NAMALWA (cell line): Measurements from ENCODE around the gene ANAPC2.
A peak's percentile ranks its signal among the peaks of the same experiment; 100 is the strongest.

Source experiments
- DNase-seq: peaks from one replicate; pipeline ENCODE4 v3.0.0-alpha.2; 2015; ENCODE audit warnings: low spot score

Gene ANAPC2, protein sequence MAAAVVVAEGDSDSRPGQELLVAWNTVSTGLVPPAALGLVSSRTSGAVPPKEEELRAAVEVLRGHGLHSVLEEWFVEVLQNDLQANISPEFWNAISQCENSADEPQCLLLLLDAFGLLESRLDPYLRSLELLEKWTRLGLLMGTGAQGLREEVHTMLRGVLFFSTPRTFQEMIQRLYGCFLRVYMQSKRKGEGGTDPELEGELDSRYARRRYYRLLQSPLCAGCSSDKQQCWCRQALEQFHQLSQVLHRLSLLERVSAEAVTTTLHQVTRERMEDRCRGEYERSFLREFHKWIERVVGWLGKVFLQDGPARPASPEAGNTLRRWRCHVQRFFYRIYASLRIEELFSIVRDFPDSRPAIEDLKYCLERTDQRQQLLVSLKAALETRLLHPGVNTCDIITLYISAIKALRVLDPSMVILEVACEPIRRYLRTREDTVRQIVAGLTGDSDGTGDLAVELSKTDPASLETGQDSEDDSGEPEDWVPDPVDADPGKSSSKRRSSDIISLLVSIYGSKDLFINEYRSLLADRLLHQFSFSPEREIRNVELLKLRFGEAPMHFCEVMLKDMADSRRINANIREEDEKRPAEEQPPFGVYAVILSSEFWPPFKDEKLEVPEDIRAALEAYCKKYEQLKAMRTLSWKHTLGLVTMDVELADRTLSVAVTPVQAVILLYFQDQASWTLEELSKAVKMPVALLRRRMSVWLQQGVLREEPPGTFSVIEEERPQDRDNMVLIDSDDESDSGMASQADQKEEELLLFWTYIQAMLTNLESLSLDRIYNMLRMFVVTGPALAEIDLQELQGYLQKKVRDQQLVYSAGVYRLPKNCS

DNA sequence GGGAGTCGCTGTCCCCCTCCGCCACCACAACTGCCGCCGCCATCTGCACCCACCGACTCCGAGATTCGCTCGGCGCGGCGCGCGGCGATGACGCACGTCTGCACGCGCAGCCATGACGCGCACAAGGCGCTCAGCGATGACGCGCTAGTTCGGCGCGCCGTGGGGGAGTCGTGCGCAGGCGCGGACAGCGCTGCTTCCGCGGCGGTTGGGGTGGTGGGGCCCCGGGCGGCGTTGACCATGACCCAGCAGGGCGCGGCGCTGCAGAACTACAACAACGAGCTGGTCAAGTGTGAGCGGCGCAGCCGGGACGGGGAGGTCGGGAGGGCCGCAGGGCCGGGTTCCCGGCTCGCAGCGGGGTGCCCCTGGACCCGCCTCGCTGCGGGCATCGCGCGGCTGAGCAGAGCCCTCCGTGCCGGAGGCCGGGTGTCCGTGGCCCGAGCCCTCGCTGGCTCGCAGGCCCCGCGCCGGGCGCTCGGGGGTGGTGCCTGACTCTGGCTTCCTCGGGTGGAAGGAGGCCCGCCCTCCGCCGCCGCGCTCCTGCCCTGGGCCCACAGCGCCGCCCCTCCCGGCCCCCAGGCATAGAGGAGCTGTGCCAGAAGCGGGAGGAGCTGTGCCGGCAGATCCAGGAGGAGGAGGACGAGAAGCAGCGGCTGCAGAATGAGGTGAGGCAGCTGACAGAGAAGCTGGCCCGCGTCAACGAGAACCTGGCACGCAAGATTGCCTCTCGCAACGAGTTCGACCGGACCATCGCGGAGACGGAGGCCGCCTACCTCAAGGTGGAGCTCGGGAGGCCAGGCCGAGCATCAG lies at the start of gene ANAPC2, which contains the start of gene SSNA1:
Gene ANAPC2 (minus strand): TSS at position 71 of the 807 bp plus-strand sequence. CDS start 28 bp downstream, at position 43.
Gene SSNA1 (plus strand): TSS at position 187 of the 807 bp plus-strand sequence. CDS start 51 bp downstream, at position 238.
- peak; percentile 95 for DNase-seq

DNA sequence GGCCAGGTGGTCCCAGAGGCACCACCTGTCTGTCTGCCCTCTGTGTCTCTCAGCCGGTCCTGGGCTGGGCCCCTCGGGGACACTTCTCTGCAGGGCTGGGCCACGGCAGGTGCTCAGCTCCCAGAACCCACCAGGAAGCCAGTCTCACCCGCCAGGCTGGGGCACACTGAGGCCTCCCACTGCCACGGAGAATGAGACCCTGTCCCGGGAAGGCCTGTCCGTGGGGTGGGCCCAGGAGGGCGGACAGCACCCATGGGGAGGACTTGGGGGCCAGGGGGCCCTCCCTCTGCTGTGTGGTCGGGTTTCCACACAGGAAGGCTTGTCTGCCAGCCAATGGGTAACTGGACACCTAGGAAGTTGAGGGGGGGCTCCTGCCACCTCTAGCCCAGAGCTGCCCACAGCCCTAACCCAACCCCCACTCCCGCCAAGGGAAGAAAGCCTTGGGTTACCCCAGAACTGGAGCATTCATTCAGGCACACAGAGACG lies 48.6 kb upstream of the ANAPC2 start:
- DNase-seq: no peak

DNA sequence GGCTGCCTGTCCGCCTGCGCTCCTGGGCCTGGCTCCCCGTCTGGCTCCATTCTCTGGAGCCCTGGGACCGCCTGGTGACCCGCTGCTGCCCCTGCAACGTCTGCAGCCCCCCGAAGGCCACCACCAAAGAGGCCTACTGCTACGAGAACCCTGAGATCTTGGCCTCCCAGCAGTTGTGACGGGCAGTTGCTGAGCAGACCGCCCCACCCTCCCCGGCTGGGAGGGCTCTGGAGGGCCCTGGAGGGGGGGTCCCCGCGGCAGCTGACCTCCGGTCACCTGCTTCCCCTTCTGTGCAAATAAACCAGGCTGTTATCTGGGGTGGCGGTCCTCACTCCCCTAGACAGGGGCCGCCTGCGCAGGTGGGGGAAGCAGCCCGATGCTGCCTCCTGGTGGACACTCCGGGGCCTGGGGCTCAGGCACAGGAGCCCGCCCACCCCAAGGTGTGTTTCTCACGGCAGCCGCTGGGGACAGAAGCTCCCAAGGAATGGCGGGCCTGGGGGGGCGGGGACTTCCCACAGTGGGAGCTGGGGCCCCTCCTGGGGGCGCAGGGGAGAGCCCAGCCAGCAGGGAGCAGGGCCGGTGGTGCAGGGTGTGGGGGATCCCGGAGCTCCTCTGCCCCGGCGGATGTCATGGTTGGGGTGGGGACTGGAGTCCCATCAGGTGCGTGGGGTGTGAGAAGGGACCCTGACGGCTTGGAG lies 48.0 kb upstream of the ANAPC2 start:
- DNase-seq: peak; percentile 90

- peak; percentile 68 for DNase-seq
These were observed 47.3 kb upstream of the ANAPC2 start for GRCh38 chr9:137235424-137236237.

- DNase-seq: peak; percentile 61
These were observed 46.5 kb upstream of the ANAPC2 start for GRCh38 chr9:137234758-137235423.

DNA sequence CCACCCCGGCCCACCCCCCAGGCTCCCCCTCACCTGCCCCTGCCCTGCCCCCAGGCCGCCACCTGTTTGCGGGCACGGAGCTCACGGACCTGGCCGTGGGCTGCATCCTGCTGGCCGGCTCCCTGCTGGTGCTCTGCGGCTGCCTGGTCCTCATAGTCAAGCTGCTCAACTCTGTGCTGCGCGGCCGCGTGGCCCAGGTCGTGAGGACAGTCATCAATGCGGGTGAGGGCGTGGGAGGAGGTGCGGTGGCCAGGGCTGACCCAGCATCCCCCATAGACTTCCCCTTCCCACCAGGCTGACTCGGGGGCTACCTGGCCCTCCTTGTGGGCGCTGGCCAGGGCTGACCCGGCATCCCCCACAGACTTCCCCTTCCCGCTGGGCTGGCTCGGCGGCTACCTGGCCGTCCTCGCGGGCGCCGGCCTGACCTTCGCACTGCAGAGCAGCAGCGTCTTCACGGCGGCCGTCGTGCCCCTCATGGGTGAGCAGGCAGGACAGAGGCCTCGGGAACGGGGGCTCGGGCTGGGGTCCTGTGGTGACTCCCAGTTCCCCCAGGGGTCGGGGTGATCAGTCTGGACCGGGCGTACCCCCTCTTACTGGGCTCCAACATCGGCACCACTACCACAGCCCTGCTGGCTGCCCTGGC lies 45.8 kb upstream of the ANAPC2 start:
- DNase-seq: no peak

DNA sequence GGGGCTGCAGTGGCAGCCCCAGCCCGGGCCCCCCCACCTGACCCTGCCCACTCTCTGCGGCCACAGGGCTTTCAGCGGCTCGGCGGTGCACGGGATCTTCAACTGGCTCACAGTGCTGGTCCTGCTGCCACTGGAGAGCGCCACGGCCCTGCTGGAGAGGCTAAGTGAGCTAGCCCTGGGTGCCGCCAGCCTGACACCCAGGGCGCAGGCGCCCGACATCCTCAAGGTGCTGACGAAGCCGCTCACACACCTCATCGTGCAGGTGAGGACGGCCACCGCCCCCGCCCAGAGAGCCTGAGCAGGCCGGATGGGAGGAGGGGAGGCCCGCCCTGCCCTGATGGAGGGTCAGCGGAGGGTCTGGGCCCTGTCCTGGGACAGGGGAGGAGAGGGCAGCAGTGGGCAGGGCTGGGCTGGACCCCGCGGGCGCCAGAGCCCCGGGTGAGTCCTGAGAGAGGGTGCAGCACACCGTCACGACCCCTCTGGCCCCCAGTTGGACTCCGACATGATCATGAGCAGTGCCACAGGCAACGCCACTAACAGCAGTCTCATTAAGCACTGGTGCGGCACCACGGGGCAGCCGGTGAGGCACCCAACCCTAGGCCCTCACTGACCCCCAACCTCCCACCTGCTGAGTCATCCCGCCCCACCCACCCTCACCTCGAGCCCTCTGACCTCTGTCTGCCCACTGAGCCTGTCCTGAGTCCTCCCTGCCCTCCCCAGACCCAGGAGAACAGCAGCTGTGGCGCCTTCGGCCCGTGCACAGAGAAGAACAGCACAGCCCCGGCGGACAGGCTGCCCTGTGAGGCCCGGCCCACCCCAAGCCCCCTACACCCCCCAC lies 45.0 kb upstream of the ANAPC2 start:
- no peak for DNase-seq

DNA sequence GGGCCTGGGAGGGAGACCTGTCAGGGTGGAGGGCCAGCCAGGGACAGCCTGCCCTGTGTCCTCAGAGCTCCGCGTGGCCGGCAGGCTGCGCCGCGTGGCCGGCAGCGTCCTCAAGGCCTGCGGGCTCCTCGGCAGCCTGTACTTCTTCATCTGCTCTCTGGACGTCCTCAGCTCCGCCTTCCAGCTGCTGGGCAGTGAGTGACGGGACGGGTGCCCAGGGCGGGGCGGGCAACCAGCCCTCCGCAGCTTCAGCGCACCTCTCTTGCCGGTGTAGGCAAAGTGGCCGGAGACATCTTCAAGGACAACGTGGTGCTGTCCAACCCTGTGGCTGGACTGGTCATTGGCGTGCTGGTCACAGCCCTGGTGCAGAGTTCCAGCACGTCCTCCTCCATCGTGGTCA lies 44.1 kb upstream of the ANAPC2 start:
- DNase-seq: no peak

GRCh38 chr9:137232101-137232500 lies 43.7 kb upstream of the ANAPC2 start:
- no peak for DNase-seq

DNA sequence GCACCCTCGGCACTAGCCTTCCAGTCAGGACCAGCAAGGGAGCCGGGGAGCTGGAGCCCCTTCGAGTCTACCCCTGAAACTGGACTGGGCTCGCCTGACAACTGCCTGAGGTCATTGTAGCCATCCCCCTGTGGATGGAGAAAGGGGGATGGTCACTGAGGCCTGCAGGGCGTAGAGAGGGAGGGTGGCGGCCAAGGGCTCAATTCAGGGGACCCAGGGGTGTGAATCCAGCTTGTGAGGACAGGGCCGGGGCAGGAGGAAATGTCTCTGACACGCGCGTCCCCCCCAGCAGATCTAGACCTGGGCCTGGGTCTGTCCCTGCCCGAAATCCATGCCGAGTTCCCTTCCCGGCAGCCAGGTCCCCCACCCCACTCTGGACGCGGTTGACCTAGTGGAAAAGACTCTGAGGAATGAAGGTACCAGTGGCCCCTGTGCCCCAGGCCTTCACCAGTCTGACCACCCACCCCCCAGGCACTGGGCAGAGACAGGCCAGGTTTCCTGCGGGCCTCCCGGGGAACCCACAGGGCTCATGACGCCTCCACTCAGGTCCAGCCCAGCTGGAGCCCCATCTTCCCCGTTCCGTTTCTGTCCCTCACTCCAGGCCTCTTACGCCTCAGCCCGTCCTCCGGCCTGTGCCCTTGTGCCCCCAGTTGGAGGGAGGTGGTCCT lies 43.1 kb upstream of the ANAPC2 start:
- DNase-seq: no peak

GRCh38 chr9:137230705-137231371 lies 42.5 kb upstream of the ANAPC2 start, which contains the start of gene SLC34A3:
TSS of gene SLC34A3 (plus strand) at chr9:137230901. CDS start at chr9:137231703, 802 bp downstream.
- no peak for DNase-seq

DNA sequence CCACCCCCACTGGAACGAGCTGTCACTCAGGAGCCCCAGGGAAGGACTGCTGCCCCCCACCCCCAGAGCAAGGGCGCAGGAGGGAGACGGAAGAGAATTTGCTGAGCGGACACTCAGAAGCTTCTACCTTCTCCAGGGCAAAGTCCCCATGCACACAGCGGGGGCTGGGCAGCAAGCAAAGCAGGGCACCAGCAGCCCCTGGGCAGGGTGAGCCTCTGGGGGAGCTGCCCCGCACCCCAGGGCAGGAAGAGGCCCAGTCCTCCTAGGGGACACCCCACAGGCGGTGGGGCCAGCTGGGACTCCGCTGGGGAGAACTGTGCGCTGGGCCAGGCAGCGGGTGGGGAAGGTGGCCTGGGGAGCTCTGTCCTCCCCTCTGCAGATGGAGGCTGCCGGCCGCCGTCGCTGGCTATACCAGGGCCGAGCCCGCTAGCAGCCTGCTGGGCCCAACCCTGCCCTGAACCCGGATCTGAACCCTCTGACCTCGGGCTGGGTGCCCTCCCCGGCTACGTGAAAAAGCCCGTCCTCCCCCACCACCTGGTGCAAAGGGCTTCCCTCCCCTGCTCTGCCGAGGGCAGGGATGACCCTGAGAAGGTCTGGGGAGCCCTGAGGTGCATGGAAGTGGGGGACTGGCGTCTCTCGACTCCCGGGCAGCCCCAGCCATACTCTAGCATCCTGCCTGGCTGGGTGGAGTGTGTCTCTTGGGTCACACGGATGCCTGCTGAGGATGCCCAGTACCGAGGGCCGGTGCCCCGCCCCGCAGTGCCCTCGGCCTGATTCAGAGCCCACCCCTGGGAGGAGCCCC lies 41.7 kb upstream of the ANAPC2 start:
- no peak for DNase-seq

- no peak for DNase-seq
These were observed 40.9 kb upstream of the ANAPC2 start for GRCh38 chr9:137228968-137229896.

- DNase-seq: no peak
These were observed 40.2 kb upstream of the ANAPC2 start for GRCh38 chr9:137228506-137228967.

DNA sequence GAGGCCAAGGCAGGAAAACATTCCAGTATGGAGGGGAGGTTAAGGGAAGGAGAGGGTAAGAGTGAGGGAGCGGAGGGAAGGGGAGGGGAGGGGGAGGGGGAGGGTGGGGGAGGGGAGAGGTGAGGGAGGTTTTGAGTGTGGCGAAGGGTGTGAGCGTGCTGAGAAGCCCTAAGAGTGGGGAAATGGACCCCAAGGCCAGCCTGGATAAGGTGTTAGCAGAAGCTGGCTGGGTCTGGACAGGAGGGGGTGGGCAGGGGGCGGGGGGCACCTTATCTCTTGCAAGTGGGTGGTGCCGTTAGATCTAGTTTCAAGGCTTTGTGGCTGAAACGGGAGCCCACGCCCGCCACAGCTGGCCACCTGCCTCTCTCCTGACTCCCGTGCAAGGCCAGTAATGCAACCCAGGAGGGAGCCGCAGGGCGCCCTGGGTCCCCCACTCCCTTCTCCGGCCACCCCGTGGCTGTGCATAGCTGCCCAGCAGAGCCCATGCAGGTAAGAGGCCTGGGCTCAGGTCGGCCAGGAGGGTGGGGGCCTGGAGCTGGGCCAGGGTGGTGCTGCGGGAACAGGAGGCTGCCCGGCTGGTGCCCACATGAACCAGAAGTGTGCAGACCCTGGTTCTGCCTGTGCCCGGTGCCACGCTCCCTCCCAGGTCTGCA lies 39.6 kb upstream of the ANAPC2 start:
- no peak for DNase-seq
